Psoas muscle (tissue), 8 donors: ENCODE results near the gene SEPTIN8. TPM values are rescaled to one million over a fixed set of nuclear protein-coding genes. Genes with fewer than 3 reads are reported as not detected.
"Not testable (repeated sequence)": the region's sequence is repeated elsewhere in the genome, so short reads cannot be mapped to it uniquely, and the experiment has no call there.

Experiments
- ATAC-seq, 4 donors: fragments of 200-7000 bp; cut with Tn5 transposase; one replicate each; pipeline ENCODE4 v1.9.1; 2020; ENCODE audit warnings: moderate library complexity in 3 of 4, mild to moderate bottlenecking in 2 of 4
- DNase-seq, 2 donors: peaks; one replicate each; pipeline ENCODE4 v3.0.0-alpha.2; 2020
- H3K27ac ChIP-seq: fragments of 200-600 bp; one replicate; pipeline ENCODE4 v1.8.0; 2022
- H3K27me3 ChIP-seq, 3 donors: fragments of 200-600 bp in 1 of 3; one replicate each; pipeline versions ENCODE4 v1.6.1 to v1.8.0; 2013 to 2022; ENCODE audit warnings: low read length in 2 of 3, mild to moderate bottlenecking in 2 of 3, moderate library complexity in 1 of 3; ENCODE audit not compliant: insufficient read depth in 3 of 3
- H3K36me3 ChIP-seq, 2 donors: fragments of 200-600 bp in 1 of 2; one replicate each; pipeline versions ENCODE4 v1.6.1 to v1.8.0; 2013 to 2022; ENCODE audit warnings: low read depth in 1 of 2, mild to moderate bottlenecking in 1 of 2, moderate library complexity in 1 of 2; ENCODE audit not compliant: insufficient read depth in 1 of 2
- H3K4me1 ChIP-seq: fragments of 200-600 bp; one replicate; pipeline ENCODE4 v1.8.0; 2022
- H3K4me3 ChIP-seq: fragments of 200-600 bp; one replicate; pipeline ENCODE4 v1.8.0; 2022; ENCODE audit warnings: mild to moderate bottlenecking
- H3K9me3 ChIP-seq: fragments of 200-600 bp; one replicate; pipeline ENCODE4 v1.8.0; 2022
- CTCF ChIP-seq: fragments of 200-600 bp; IDR thresholded peaks from one replicate; pipeline ENCODE4 v1.8.0; 2022; ENCODE audit warnings: antibody characterized with exemption
- WGBS, 3 donors: extraction: QIAGEN DNeasy Blood & Tissue Kit; methylation state at CpG; one replicate each; pipeline versions ENCODE4 v1.1.6 to v1.1.7; 2013; 5-methylcytosine and 5-hydroxymethylcytosine counted together
- intact Hi-C, 2 donors: fragments of 100-400 bp; cut with DNase I; formaldehyde crosslinking; loops; one replicate each; pipeline versions ENCODE4 v1.11.0 to v1.14.2; 2022
- polyA plus RNA-seq, 3 donors: library from polyadenylated mRNA; stranded (reverse); fragments of 200-250 nt; gene quantifications; one replicate each; pipeline ENCODE4 v1.2.3, GENCODE V29; 2013
- total RNA-seq, 4 donors: library from RNA; stranded (reverse); fragmentation: NEBNext Ultra II Directional in 2 of 4; extraction: Animal tissue kit (Norgen Biotek cat#: 25700) in 2 of 4; gene quantifications; one replicate each; pipeline versions ENCODE4 v1.2.1 to v1.2.4, GENCODE V29; 2021 to 2023
- donor health status: healthy with polysubstance abuse.
- donor health status: DM: no; HTN: no; CAD: no; lungs with moderate emphysema.
- donor health status: Bipolar disorder and iron deficiency.
- donor health status: healthy.
- donor health status: DM: yes; HTN: yes; CAD: no.
- donor health status: DM: no; HTN: no; CAD: no.
- donor health status: DM: no; HTN: no; CAD: no.
- donor health status: DM: yes; HTN: yes; CAD: no.

Gene SEPTIN8
- total and polyA plus RNA-seq, 7 donors = 3.8 to 13.1 (median 9.2) TPM

GRCh38 chr5:132810605-132811004 is 33.6 kb upstream of the SEPTIN8 start:
- Histone ChIP-seq H3K4me3 (no peak overlapping the region), H3K27ac (no peak overlapping the region), H3K27me3 (peaks cover 0 to 65% (median 14%) of the 10 kb centered on the region in 3 donors), H3K4me1 (peaks cover 2% of the 10 kb centered on the region), H3K36me3 (no peaks in the 10 kb centered on the region), H3K9me3 (no peaks in the 10 kb centered on the region)
- DNase-seq (no peak), ATAC-seq (no peak)
- intact Hi-C loops = no loop called here
- 86 to 87% (median 87%) methylated on average over 5 of the region's 5 CpGs for WGBS, 3 donors
- no peak for TF ChIP-seq CTCF

- TF ChIP-seq CTCF = no peak
- no peaks in the 10 kb centered on the region for H3K36me3 ChIP-seq
- DNase-seq (no peak), ATAC-seq (no peak)
- peaks cover under 1% of the 10 kb centered on the region for H3K4me1 ChIP-seq
- no peaks in the 10 kb centered on the region for H3K9me3 ChIP-seq
- no peak overlapping the region for H3K4me3 ChIP-seq
- peaks cover 0 to 54% (median 7%) of the 10 kb centered on the region in 3 donors for H3K27me3 ChIP-seq
- 42 to 47% (median 43%) methylated on average over 3 of the region's 3 CpGs for WGBS, 3 donors
- H3K27ac ChIP-seq = no peak overlapping the region
- intact Hi-C loops = no loop called here
Observed at GRCh38 chr5:132808866-132809265, 31.8 kb upstream of the SEPTIN8 start.

DNA sequence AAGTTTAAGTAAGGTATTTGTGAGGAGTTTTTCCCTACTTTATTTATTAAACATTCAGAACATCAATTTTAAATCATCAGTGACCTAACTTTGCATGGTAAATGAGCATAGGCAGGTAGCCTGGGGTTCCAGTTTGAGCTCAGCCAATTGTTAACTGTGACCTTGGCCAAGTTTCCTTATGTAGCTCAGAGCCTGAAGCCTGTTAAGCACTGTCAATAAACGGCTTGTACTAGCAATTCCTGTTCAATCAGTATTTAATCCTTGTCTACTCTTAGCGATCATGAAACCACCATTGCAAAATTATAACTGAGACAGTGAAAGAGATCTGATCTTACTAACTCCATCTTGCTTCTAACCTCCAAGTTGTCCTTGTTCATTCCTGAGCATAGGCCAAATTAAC is 31.4 kb upstream of the SEPTIN8 start:
- ATAC-seq = no peak
- 50 to 62% (median 52%) methylated on average over 2 of the region's 2 CpGs for WGBS, 3 donors
- TF ChIP-seq CTCF = no peak
- no peaks in the 10 kb centered on the region for H3K36me3 ChIP-seq
- no peaks in the 10 kb centered on the region for H3K9me3 ChIP-seq
- no peak overlapping the region for H3K4me3 ChIP-seq
- H3K4me1 ChIP-seq = no peaks in the 10 kb centered on the region
- DNase-seq = no peak
- peaks cover 0 to 49% (median 3%) of the 10 kb centered on the region in 3 donors for H3K27me3 ChIP-seq
- intact Hi-C loops = no loop called here
- no peak overlapping the region for H3K27ac ChIP-seq

GRCh38 chr5:132807163-132807838 is 30.3 kb upstream of the SEPTIN8 start:
- 64 to 71% (median 71%) methylated on average over 12 of the region's 12 CpGs for WGBS, 3 donors
- no peak for TF ChIP-seq CTCF
- no peak for ATAC-seq
- no peak for DNase-seq
- no peaks in the 10 kb centered on the region for H3K9me3 ChIP-seq
- no peak overlapping the region for H3K4me3 ChIP-seq
- H3K27me3 ChIP-seq = peaks cover 0 to 42% (median 2%) of the 10 kb centered on the region in 3 donors
- intact Hi-C loops = no loop called here
- no peaks in the 10 kb centered on the region for H3K4me1 ChIP-seq
- H3K27ac ChIP-seq = no peak overlapping the region
- no peaks in the 10 kb centered on the region for H3K36me3 ChIP-seq

DNA sequence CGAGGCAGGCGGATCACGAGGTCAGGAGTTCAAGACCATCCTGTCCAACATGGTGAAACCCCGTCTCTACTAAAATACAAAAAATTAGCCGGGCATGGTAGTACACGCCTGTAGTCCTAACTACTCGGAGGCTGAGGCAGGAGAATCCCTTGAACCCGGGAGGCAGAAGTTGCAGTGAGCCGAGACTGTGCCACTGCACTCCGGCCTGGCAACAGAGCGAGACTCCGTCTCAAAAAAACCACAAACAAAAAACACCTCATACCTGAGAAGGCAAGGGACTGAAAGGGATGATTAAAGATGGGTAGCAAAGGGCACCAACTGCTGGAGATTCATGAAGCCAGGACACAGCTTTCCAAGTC is 29.7 kb upstream of the SEPTIN8 start:
- WGBS, 3 donors = 90 to 97% (median 91%) methylated on average over 12 of the region's 12 CpGs
- H3K9me3 ChIP-seq, H3K4me1 ChIP-seq, H3K4me3 ChIP-seq, intact Hi-C loops, H3K36me3 ChIP-seq, ATAC-seq, H3K27ac ChIP-seq, DNase-seq: not testable (repeated sequence)
- H3K27me3 ChIP-seq = peaks cover 0 to 37% (median 0%) of the 10 kb centered on the region in 3 donors

GRCh38 chr5:132805872-132806271 is 28.8 kb upstream of the SEPTIN8 start:
- ATAC-seq, H3K4me1 ChIP-seq, H3K36me3 ChIP-seq, DNase-seq, H3K4me3 ChIP-seq, H3K27ac ChIP-seq, H3K9me3 ChIP-seq, intact Hi-C loops: not testable (repeated sequence)
- H3K27me3 ChIP-seq = peaks cover 0 to 27% (median 0%) of the 10 kb centered on the region in 3 donors
- 89 to 98% (median 96%) methylated on average over 6 of the region's 6 CpGs for whole genome bisulfite sequencing, 3 donors

- WGBS, 3 donors = 83 to 100% methylated on average over 1 of the region's 1 CpG; no CpG with 5 or more reads in 1 of the 3 donors
- H3K4me3 ChIP-seq, ATAC-seq, H3K36me3 ChIP-seq, H3K4me1 ChIP-seq, H3K27ac ChIP-seq, DNase-seq, intact Hi-C loops, H3K9me3 ChIP-seq: not testable (repeated sequence)
- peaks cover 0 to 12% (median 0%) of the 10 kb centered on the region in 3 donors for H3K27me3 ChIP-seq
Observed at GRCh38 chr5:132804219-132804618, 27.2 kb upstream of the SEPTIN8 start.

GRCh38 chr5:132802685-132803066 is 25.6 kb upstream of the SEPTIN8 start:
- H3K27me3 ChIP-seq, intact Hi-C loops, H3K4me1 ChIP-seq, H3K27ac ChIP-seq, ATAC-seq, H3K9me3 ChIP-seq, DNase-seq, H3K36me3 ChIP-seq, H3K4me3 ChIP-seq: not testable (repeated sequence)
- 78 to 88% (median 80%) methylated on average over 5 of the region's 5 CpGs for WGBS, 3 donors
